MCF 10A (cell line): ENCODE data around the gene IDH3B. TPM values are rescaled to one million over a fixed set of nuclear protein-coding genes. Genes with fewer than 3 reads are reported as not detected.

ENCODE experiments used
- BruUV-seq: library from RNA; stranded (reverse); fragments of 400-500 nt; replicated peaks from 2 replicates; lab custom pipeline; 2021; lab: Mats Ljungman, UMichigan
- CTCF ChIA-PET: fragments of 300-600 bp; sonication (Branson Sonifier 250); formaldehyde crosslinking; extraction: SDS; loops from one replicate; lab custom pipeline; 2021; ENCODE audit warnings: antibody characterized with exemption, inconsistent platforms; lab: Yijun Ruan, JAX
- POLR2A ChIA-PET: fragments of 300-600, 350-650 bp; sonication (Branson Sonifier 250); formaldehyde crosslinking; extraction: SDS; loops from one replicate; lab custom pipeline; 2020; ENCODE audit warnings: antibody characterized with exemption, inconsistent platforms; lab: Yijun Ruan, JAX
- DNase-seq: peaks from one replicate; pipeline ENCODE4 v3.0.0-alpha.2; 2018; ENCODE audit not compliant: unreplicated experiment
- H3K27ac Mint-ChIP-seq: one replicate; pipeline ENCODE4 v1.8.0; 2022; ENCODE audit warnings: mild to moderate bottlenecking, low read depth, mixed read lengths; ENCODE audit not compliant: unreplicated experiment
- H3K27me3 Mint-ChIP-seq: one replicate; pipeline ENCODE4 v1.8.0; 2022; ENCODE audit warnings: mixed read lengths; ENCODE audit not compliant: insufficient read depth, unreplicated experiment
- H3K36me3 Mint-ChIP-seq: one replicate; pipeline ENCODE4 v1.8.0; 2022; ENCODE audit warnings: mild to moderate bottlenecking, moderate library complexity, mixed read lengths; ENCODE audit not compliant: insufficient read depth, unreplicated experiment
- H3K4me1 Mint-ChIP-seq: one replicate; pipeline ENCODE4 v1.8.0; 2022; ENCODE audit warnings: mixed read lengths; ENCODE audit not compliant: insufficient read depth, unreplicated experiment
- H3K4me3 Mint-ChIP-seq: one replicate; pipeline ENCODE4 v1.8.0; 2022; ENCODE audit warnings: mild to moderate bottlenecking, moderate library complexity, mixed read lengths; ENCODE audit not compliant: unreplicated experiment
- H3K9me3 Mint-ChIP-seq: one replicate; pipeline ENCODE4 v1.8.0; 2022; ENCODE audit warnings: mixed read lengths; ENCODE audit not compliant: unreplicated experiment
- CTCF ChIP-seq: fragments of 200-600 bp; IDR thresholded peaks from one replicate; pipeline ENCODE4 v1.8.0; 2022; ENCODE audit warnings: antibody characterized with exemption, mild to moderate bottlenecking; ENCODE audit not compliant: unreplicated experiment
- intact Hi-C: fragments of 100-400 bp; cut with micrococcal nuclease; formaldehyde crosslinking; loops from 2 replicates; pipeline ENCODE4 v1.14.1; 2022
- total RNA-seq: library from RNA; stranded (reverse); gene quantifications from 2 replicates; pipeline ENCODE4 v1.2.3, GENCODE V29; 2022

The IDH3B gene
- total RNA-seq, 1 experiment from 2014 or later, result 102 TPM

GRCh38 chr20:2640899-2641298 is 23.1 kb downstream of the IDH3B start:
- no peak for DNase-seq
- Mint-ChIP-seq H3K27ac (no peak overlapping the region), H3K9me3 (no peaks in the 10 kb centered on the region), H3K4me1 (no peaks in the 10 kb centered on the region), H3K4me3 (no peak overlapping the region), H3K27me3 (no peaks in the 10 kb centered on the region), H3K36me3 (no peaks in the 10 kb centered on the region)
- intact Hi-C loops, result no loop called here
- POLR2A ChIA-PET, result interaction anchor here (1.4 to 5.0 kb wide), 2 partner anchors 12 to 23 kb away, joined by 4 to 33 read pairs; partner anchors contain the start of genes IDH3B and NOP56
- CTCF ChIA-PET, result interaction anchor here (0.9 to 1.2 kb wide), 2 partner anchors 10 to 117 kb away, joined by 3 to 4 read pairs; no protein-coding TSS in a partner anchor
- TF ChIP-seq CTCF, result no peak
- no TSS peak for BruUV-seq

GRCh38 chr20:2640260-2640659 is 23.8 kb downstream of the IDH3B start:
- ChIA-PET CTCF (interaction anchor here (0.6 to 0.9 kb wide), 2 partner anchors 117 to 199 kb away, joined by 4 to 6 read pairs; no protein-coding TSS in a partner anchor), POLR2A (interaction anchor here (1.4 to 5.0 kb wide), 2 partner anchors 13 to 24 kb away, joined by 4 to 33 read pairs; partner anchors contain the start of genes IDH3B and NOP56)
- no TSS peak for BruUV-seq
- H3K4me1 Mint-ChIP-seq, result no peaks in the 10 kb centered on the region
- H3K27ac Mint-ChIP-seq, result no peak overlapping the region
- no peak for DNase-seq
- intact Hi-C loops, result no loop called here
- H3K9me3 Mint-ChIP-seq, result no peaks in the 10 kb centered on the region
- no peak overlapping the region for H3K4me3 Mint-ChIP-seq
- no peaks in the 10 kb centered on the region for H3K36me3 Mint-ChIP-seq
- no peaks in the 10 kb centered on the region for H3K27me3 Mint-ChIP-seq
- no peak for TF ChIP-seq CTCF

GRCh38 chr20:2637246-2637645 is 26.8 kb downstream of the IDH3B start:
- no peak overlapping the region for H3K27ac Mint-ChIP-seq
- H3K36me3 Mint-ChIP-seq, result no peaks in the 10 kb centered on the region
- DNase-seq, result no peak
- peaks cover 10% of the 10 kb centered on the region for H3K27me3 Mint-ChIP-seq
- no peak for TF ChIP-seq CTCF
- BruUV-seq, result no TSS peak
- no peak overlapping the region for H3K4me3 Mint-ChIP-seq
- H3K4me1 Mint-ChIP-seq, result no peaks in the 10 kb centered on the region
- intact Hi-C loops, result no loop called here
- ChIA-PET CTCF (interaction anchor here (0.6 to 4.1 kb wide), 5 partner anchors 9 to 240 kb away, joined by 3 to 30 read pairs (median 3); no protein-coding TSS in a partner anchor), POLR2A (interaction anchor here (1.3 to 4.2 kb wide), 3 partner anchors 10 to 27 kb away, joined by 4 to 33 read pairs (median 4); partner anchors contain the start of genes IDH3B and NOP56)
- no peaks in the 10 kb centered on the region for H3K9me3 Mint-ChIP-seq

- no peak for DNase-seq
- TF ChIP-seq CTCF, result no peak
- Mint-ChIP-seq H3K36me3 (no peaks in the 10 kb centered on the region), H3K4me3 (no peak overlapping the region), H3K27me3 (peaks cover 23% of the 10 kb centered on the region), H3K9me3 (no peaks in the 10 kb centered on the region), H3K4me1 (no peaks in the 10 kb centered on the region), H3K27ac (no peak overlapping the region)
- no TSS peak for BruUV-seq
- ChIA-PET POLR2A (no interaction called here), CTCF (interaction anchor here (0.6 to 1.1 kb wide), 5 partner anchors 13 to 1600 kb away, joined by 3 read pairs; no protein-coding TSS in a partner anchor)
- intact Hi-C loops, result no loop called here
Observed at GRCh38 chr20:2633381-2633780, 30.6 kb downstream of the IDH3B start.
